Measurements from ENCODE around the gene TST.
A peak's percentile ranks its signal among the peaks of the same experiment; 100 is the strongest.

TST gene

DNA sequence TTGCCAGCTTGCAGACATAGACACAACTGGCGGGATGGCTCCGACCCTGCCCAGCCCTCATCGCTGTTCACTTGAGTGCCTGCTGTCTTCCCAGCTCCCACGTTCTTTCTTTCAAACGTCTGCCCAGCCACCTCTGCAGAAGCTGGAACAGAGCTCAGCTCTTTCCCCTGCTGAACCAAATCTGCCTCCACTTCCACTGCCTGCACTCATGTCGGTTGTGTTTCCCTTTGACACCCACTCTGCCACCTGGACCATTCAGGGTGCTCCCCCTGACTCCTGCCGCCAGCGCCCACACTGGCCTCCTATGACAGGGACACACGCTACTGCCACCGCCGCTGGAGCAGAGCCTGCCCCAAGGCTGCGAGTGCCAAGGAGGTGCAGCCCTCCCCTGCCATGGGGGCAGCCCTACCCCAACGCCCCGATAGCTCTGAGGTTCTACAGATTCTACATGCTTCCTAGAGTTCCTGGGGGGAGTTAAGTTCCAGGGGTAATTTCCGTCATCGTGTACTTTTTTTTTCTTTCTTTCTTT, 37.9 kb downstream of the TST start:
- H3K4me3 ChIP-seq (ENCODE audit: low read length), result no peak overlapping the region
- no peak for TF ChIP-seq ZNF274 (IDR thresholded peaks at IDR 0.05; ENCODE audit: low read depth, low read length)

GRCh38 chr22:36979016-36979910, 40.0 kb downstream of the TST start:
- TF ChIP-seq ZNF274 (IDR thresholded peaks at IDR 0.05; ENCODE audit: low read depth, low read length), result no peak

DNA sequence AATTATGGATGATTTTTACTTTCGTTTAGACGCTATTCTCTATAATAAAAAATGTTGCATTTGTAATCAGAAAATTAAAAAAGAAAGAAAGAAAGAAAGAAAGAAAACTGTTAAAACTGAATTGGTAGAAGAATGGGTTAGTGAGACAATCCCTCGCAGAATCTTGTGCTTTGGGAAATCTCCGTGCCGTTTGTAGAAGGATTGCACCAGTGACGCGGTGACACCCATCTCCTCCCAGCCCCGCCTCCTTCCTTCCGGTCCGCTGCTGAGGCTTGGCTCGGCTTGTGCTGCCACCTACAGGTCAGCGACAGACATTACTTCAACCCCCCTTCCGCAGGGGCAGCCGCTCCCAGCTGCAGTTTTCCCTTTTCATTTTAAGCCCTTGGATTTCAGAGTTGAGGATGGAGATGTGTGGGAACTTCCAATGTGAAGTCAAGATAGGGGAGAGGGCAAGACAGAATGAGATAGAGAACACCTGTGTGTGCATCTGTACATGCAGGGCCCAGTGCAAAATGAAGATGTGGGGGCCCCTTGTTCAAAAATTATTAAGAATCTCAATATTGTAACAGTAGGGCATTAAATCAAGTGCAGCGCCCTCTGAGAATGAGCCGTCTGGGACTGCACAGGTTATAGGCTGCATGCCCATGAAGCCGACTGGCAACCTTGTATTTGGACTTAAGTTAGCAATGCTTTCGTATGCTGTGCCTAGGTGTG, 41.1 kb downstream of the TST start:
- H3K4me3 ChIP-seq (ENCODE audit: low read length), result peak overlapping the region; percentile 59; the same call in 1 of the 2 replicates
- TF ChIP-seq ZNF274 (IDR thresholded peaks at IDR 0.05; ENCODE audit: low read depth, low read length), result no peak

More at GRCh38 chr22:36979016-36979910, 40.0 kb downstream of the TST start:
- no peak overlapping the region for H3K4me3 ChIP-seq (ENCODE audit: low read length)

DNA sequence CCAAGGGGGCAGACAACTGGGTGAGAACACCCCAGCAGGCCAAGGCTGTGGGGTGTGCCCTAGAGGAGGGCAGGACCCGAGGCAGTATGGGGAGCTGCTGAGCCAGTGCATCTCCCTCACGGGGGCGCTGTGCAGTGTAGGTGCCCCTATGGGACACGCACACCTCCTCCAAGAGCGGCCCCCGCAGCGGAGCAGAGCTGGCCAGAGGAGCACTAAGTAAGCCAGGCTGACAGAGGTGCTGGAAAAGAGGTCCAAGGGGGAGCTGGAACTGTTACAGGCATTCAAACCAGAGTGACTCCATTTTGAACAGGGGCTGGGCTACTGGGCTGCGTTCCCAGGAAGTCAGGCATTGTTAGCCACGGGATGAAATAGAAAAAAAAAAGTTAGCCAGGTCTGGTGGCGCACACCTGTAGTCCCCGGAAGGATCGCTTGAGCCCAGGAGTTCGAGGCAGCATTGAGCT, 41.8 kb downstream of the TST start:
- no peak for TF ChIP-seq ZNF274 (IDR thresholded peaks at IDR 0.05; ENCODE audit: low read depth, low read length)
- H3K4me3 ChIP-seq (ENCODE audit: low read length), result peak overlapping the region; percentile 59; the same call in 1 of the 2 replicates

DNA sequence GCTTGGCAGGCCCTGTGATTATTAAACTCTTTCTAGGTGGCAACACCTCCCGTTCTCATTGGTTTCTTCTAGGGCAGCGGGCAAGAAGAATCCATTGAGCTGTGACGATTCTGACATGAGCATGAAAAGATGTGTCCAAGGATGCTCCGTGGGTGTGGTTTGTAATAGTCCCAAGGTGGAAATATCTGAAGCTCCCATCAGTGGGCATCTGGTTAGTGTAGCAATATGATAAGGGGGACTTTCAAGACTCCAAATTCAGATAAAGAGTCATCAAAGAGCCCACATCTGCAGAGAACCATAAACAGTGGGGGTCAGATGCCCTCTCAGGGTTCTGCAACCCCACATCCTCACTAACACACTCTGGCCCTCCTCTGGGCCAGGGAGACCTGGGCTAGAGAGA, 42.6 kb downstream of the TST start:
- H3K4me3 ChIP-seq (ENCODE audit: low read length), result no peak overlapping the region
- TF ChIP-seq ZNF274 (IDR thresholded peaks at IDR 0.05; ENCODE audit: low read depth, low read length), result no peak

GRCh38 chr22:36971341-36972125, 47.7 kb downstream of the TST start:
- H3K4me3 ChIP-seq (ENCODE audit: low read length), result no peak overlapping the region
- TF ChIP-seq ZNF274 (IDR thresholded peaks at IDR 0.05; ENCODE audit: low read depth, low read length), result no peak

DNA sequence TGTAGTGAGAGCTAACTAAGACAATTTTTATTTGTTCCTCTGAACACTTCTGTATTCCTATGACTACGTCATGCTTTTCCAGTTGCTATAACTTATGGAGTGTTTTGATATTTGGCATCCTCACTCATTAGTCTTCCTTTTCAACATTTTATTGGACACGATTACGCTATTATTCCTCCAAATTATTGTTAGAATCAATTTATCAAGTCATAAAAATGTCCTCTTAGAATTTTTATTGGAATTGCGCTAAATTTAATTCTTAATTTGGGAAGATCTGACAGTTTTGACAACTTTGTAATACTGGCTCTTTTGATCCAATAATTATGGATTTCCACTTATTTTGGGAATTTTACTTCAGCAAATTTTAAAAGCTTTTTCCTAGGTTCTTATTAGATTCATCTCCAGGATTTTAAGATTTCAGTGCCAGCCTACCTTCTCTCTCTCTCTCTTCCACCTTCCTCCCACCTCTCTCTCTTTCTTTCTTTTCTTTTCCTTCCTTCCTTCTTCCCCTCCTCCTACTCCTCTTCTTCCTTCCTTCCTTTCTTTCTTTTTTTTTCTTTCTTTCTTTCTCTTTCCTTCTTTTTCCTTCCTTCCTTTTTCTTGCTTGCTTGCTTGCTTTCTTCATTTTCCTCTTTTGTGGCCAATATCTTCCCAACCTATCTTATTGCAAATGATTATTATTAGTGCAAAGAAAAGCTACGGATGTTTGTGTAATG, 50.8 kb downstream of the TST start:
- H3K4me3 ChIP-seq (ENCODE audit: low read length), result no peak overlapping the region
- TF ChIP-seq ZNF274 (IDR thresholded peaks at IDR 0.05; ENCODE audit: low read depth, low read length), result no peak

DNA sequence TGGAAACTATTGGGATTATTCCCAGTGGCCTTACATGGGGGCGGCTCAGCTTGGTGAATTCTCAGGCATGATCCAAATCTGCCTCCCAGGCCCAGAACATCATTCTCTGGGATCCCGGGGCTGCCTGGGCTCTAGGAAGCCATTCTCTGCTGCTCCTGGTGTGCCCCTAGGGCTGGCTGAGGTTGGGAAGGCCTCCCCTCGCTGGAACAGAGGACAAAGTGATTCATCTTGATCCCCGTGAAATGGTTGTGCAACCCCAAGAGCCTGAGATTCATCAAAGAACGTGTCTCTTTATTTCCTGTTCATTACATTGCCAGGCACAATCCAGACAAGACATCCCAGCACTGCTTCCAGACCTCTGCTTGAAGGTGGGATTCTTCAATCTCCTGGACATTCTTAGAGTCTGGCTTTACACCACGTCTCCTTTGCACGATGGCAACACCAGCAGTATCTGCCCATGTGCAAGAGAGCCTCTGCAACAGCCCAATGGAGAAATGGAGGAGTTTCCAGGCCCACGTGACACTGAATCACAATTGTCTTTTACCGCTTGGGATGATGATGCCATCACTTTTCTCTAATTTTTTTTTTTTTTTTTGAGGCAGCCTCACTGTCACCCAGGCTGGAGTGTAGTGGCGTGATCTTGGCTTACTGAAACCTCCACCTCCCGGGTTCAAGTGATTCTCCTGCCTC, 52.3 kb downstream of the TST start:
- TF ChIP-seq ZNF274 (IDR thresholded peaks at IDR 0.05; ENCODE audit: low read depth, low read length), result no peak
- no peak overlapping the region for H3K4me3 ChIP-seq (ENCODE audit: low read length)

GRCh38 chr22:36965696-36966095, 53.6 kb downstream of the TST start:
- no peak for TF ChIP-seq ZNF274 (IDR thresholded peaks at IDR 0.05; ENCODE audit: low read depth, low read length)
- no peak overlapping the region for H3K4me3 ChIP-seq (ENCODE audit: low read length)

- H3K4me3 ChIP-seq (ENCODE audit: low read length), result no peak overlapping the region
- no peak for TF ChIP-seq ZNF274 (IDR thresholded peaks at IDR 0.05; ENCODE audit: low read depth, low read length)
Observed at GRCh38 chr22:36964106-36964505, 55.1 kb downstream of the TST start.

DNA sequence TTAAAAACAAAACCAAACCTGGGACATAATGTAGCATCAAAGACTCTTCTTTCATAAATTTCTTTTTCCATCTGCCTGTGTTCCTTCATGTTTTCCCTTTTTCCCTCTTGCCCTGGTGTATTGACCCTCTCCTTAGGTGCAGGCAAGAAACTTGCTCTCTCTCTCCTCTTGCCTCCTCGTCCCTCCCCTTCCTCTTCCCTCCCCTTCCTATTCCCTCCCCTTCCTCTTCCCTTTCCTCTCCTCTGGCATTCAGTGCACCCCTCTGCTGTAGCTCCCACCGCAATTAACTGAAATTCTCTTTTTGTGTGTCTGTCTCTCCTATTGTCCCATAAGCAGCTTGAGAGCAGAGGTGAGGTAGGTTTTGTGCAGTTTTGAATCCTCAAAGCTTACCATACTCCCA, 55.9 kb downstream of the TST start:
- no peak for TF ChIP-seq ZNF274 (IDR thresholded peaks at IDR 0.05; ENCODE audit: low read depth, low read length)

DNA sequence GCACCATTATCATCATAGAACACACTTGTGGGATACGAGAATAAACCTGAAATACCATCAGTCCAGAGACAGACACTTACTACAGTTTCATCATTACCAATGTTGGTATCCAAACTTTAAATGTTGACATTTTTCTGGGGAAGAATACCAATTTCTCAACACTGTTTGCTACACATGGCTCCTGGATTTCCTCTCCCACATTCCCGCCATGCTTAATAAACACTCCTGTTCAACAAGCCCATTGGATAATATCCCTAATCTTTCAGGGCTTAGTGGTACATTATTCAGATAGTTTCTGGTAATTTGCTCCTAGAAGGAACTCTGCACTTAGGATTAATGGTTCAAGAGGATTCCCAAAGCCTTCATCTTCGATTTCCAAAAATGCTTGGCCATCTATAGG, 57.6 kb downstream of the TST start:
- TF ChIP-seq ZNF274 (IDR thresholded peaks at IDR 0.05; ENCODE audit: low read depth, low read length), result no peak
- H3K4me3 ChIP-seq (ENCODE audit: low read length), result no peak overlapping the region

More for the DNA sequence above, 55.9 kb downstream of the TST start:
- H3K4me3 ChIP-seq (ENCODE audit: low read length), result no peak overlapping the region

All from GM08714 (cell line).